GM12878 (cell line): ENCODE measurements around the gene MRPL39. TPM values are rescaled to one million over a fixed set of nuclear protein-coding genes. Genes with fewer than 3 reads are reported as not detected.
A peak's percentile ranks its signal among the peaks of the same experiment; 100 is the strongest.

Experiments
- ATAC-seq: fragments of 200-7000 bp; cut with Tn5 transposase; 3 replicates; pipeline ENCODE4 v1.9.1; 2020; ENCODE audit warnings: mild to moderate bottlenecking, moderate library complexity
- BruUV-seq: library from RNA; stranded (reverse); fragments of 400-500 nt; replicated peaks from 2 replicates; lab custom pipeline; 2021; lab: Mats Ljungman, UMichigan
- CTCF ChIA-PET: fragments of 300-600 bp; sonication (Branson Sonifier 250); formaldehyde crosslinking; extraction: SDS; loops from one replicate; lab custom pipeline; 2021; ENCODE audit warnings: inconsistent platforms; lab: Yijun Ruan, JAX
- POLR2A ChIA-PET: fragments of 350-600 bp; formaldehyde crosslinking; extraction: SDS; loops from one replicate; lab custom pipeline; 2021; ENCODE audit warnings: inconsistent platforms; lab: Charles Lee
- RAD21 ChIA-PET: fragments of 300-600 bp; sonication (Branson Sonifier 250); formaldehyde crosslinking; loops from one replicate; lab custom pipeline; 2023; ENCODE audit warnings: antibody characterized with exemption; ENCODE audit not compliant: unreplicated experiment; lab: Charles Lee
- SMC1A ChIA-PET: fragments of 300-600 bp; sonication (Branson Sonifier 250); formaldehyde crosslinking; loops from one replicate; lab custom pipeline; 2023; ENCODE audit not compliant: unreplicated experiment, uncharacterized antibody; lab: Charles Lee
- DNase-seq: peaks from one replicate; pipeline ENCODE4 v3.0.0-alpha.2; 2011; ENCODE audit warnings: low read depth, low spot score
- FAIRE-seq: peaks from 3 replicates; lab custom pipeline; 2011; peaks lifted over from hg19 to GRCh38; lab: Jason Lieb, UNC
- H2AFZ ChIP-seq: 2 replicates; pipeline ENCODE4 v1.6.0; 2011; ENCODE audit warnings: low read depth, low read length, control low read depth; ENCODE audit not compliant: control insufficient read depth
- H3K27ac ChIP-seq: 2 replicates; pipeline ENCODE4 v1.5.1; 2011; ENCODE audit warnings: control low read depth; ENCODE audit not compliant: control insufficient read depth, insufficient read depth
- H3K27me3 ChIP-seq, 2 experiments: replicated peaks in 1 of 2; 2 replicates each; pipeline versions ENCODE4 v1.6.0 to v1.6.1; 2011; ENCODE audit warnings: low read length in 1 of 2; ENCODE audit not compliant: control insufficient read depth in 2 of 2, insufficient read depth in 2 of 2
- H3K36me3 ChIP-seq, 2 experiments: 2 replicates each; pipeline ENCODE4 v1.5.1; 2011; ENCODE audit warnings: low read length in 1 of 2; ENCODE audit not compliant: control insufficient read depth in 2 of 2, insufficient read depth in 2 of 2
- H3K4me1 ChIP-seq: 2 replicates; pipeline ENCODE4 v1.6.1; 2011; ENCODE audit warnings: mild to moderate bottlenecking, low read length, moderate library complexity, mixed read lengths; ENCODE audit not compliant: control insufficient read depth, insufficient read depth
- H3K4me2 ChIP-seq: 2 replicates; pipeline ENCODE4 v1.6.0; 2011; ENCODE audit warnings: control low read depth; ENCODE audit not compliant: control insufficient read depth, insufficient read depth
- H3K4me3 ChIP-seq: fragments of 200-600 bp; sonication (generic); 2 replicates; pipeline ENCODE4 v1.5.1; 2016
- H3K79me2 ChIP-seq: 2 replicates; pipeline ENCODE4 v1.6.0; 2011; ENCODE audit warnings: low read length; ENCODE audit not compliant: control insufficient read depth, insufficient read depth
- H3K9ac ChIP-seq: 2 replicates; pipeline ENCODE4 v1.8.0; 2011; ENCODE audit warnings: low read length, control low read depth, mixed read lengths; ENCODE audit not compliant: control insufficient read depth, insufficient read depth
- H3K9me3 ChIP-seq: replicated peaks from 3 replicates; pipeline ENCODE4 v1.5.1; 2011; ENCODE audit warnings: mild to moderate bottlenecking, low read length; ENCODE audit not compliant: control insufficient read depth, insufficient read depth
- H4K20me1 ChIP-seq: 2 replicates; pipeline ENCODE4 v1.6.0; 2011; ENCODE audit not compliant: control insufficient read depth, insufficient read depth
- ASH2L ChIP-seq: fragments of 300-600, 200-600 bp; sonication (generic); IDR thresholded peaks from 2 replicates; pipeline ENCODE4 v1.6.1; 2017; ENCODE audit warnings: low read depth, mild to moderate bottlenecking, borderline replicate concordance
- IKZF1 ChIP-seq: fragments of 450-650 bp; conservative IDR thresholded peaks from 2 replicates; pipeline ENCODE4 v1.6.1; 2017; ENCODE audit warnings: antibody characterized with exemption, mild to moderate bottlenecking
- RUNX3 ChIP-seq: IDR thresholded peaks from 2 replicates; pipeline ENCODE4 v1.6.1; 2012; ENCODE audit warnings: low read length, inconsistent platforms
- ZBTB33 ChIP-seq: fragments of 450-650 bp; IDR thresholded peaks from 2 replicates; pipeline ENCODE4 v1.6.1; 2017; ENCODE audit warnings: mild to moderate bottlenecking
- WGBS: methylation state at CpG from one replicate; pipeline ENCODE4 v1.1.6; 2016; ENCODE audit warnings: low lambda C conversion rate; ENCODE audit not compliant: insufficient replicate concordance, insufficient coverage; ENCODE audit errors: missing lambda C conversion rate; 5-methylcytosine and 5-hydroxymethylcytosine counted together
- in situ Hi-C: fragments of 300-500 bp; cut with MboI; formaldehyde crosslinking; loops from 9 replicates; pipeline ENCODE4 v1.14.3; 2018; ENCODE audit warnings: mixed read lengths
- intact Hi-C: fragments of 100-400 bp; cut with micrococcal nuclease; formaldehyde crosslinking; loops from one replicate; pipeline ENCODE4 v1.14.2; 2022; ENCODE audit not compliant: unreplicated experiment
- polyA plus RNA-seq, 11 experiments: library from polyadenylated mRNA; depleted of rRNA in 4 of 11; unstranded in 6 of 11; stranded (reverse) in 5 of 11; fragments of >200 nt; fragmentation: Nextera tagmentation in 4 of 11; fragmentation: Illumina TruSeq in 1 of 11; extraction: Ambion mirVana in 4 of 11; extraction: Trizol in 1 of 11; gene quantifications; 1 replicate in 1 of 11; 2 replicates in 10 of 11; pipeline versions ENCODE4 v1.2.1 to v1.2.3, GENCODE V29; 2011 to 2016; ENCODE audit warnings: inconsistent platforms in 2 of 11, missing spikeins in 2 of 11, low read depth in 1 of 11
- total RNA-seq, 4 experiments: library from RNA; depleted of rRNA in 3 of 4; stranded (reverse); fragments of >200 nt in 3 of 4; fragmentation: Illumina TruSeq in 1 of 4; extraction: Trizol in 1 of 4; gene quantifications; 2 replicates each; pipeline versions ENCODE4 v1.2.1 to v1.2.3, GENCODE V29; 2013 to 2021

MRPL39 gene
- total and polyA plus RNA-seq, 10 of the 15 experiments (the other 5 are each of a cell fraction or from before 2014, with no cell fraction given), result 68.8 to 292 (median 120) TPM

DNA sequence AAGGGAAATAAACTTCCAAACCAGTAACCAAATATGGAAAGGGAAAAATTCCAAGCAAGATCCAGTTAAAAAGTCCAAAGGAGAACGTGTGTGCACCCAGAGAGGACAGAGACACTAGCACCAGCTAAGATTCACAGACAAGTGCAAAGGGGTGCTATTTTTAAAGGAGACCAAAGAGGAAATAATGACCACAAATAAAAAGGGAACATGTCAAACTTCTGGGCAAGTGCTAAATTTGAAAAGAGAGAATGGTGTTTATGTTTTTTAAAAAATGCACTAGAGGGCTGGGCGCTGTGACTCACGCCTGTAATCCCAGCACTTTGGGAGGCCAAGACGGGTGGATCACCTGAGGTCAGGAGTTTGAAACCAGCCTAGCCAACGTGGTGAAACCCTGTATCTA is 40.4 kb upstream of the MRPL39 start:
- H4K20me1 ChIP-seq, result no peaks in the 10 kb centered on the region
- no peak overlapping the region for H2AFZ ChIP-seq
- intact Hi-C loops, result no loop called here
- ATAC-seq, result no peak
- no peaks in the 10 kb centered on the region for H3K79me2 ChIP-seq
- WGBS, result 19% methylated on average over 5 of the region's 5 CpGs
- TF ChIP-seq RUNX3 (peak; percentile 38; the same call in 1 of the 2 replicates), ZBTB33 (no peak), IKZF1 (0 out of 2 replicates have a peak, but pooled peaks have one; percentile 17)
- TF ChIP-seq, all 136 proteins: peak for 2
- POLR2A ChIA-PET, result no interaction called here
- DNase-seq (no peak), FAIRE-seq (no peak)
- H3K27me3 ChIP-seq, result no peaks in the 10 kb centered on the region; a peak in 1 of 4 replicates
- no peak overlapping the region for H3K9ac ChIP-seq
- CTCF ChIA-PET, result interaction anchor here (0.6 kb wide), 1 partner anchor 80 kb away, joined by 3 read pairs; no protein-coding TSS in a partner anchor
- no peak overlapping the region for H3K4me2 ChIP-seq
- no peak overlapping the region for H3K4me3 ChIP-seq
- SMC1A ChIA-PET, result interaction anchor here (0.5 to 1.6 kb wide), 3 partner anchors 10 to 23 kb away, joined by 3 to 4 read pairs (median 3); no protein-coding TSS in a partner anchor
- no peaks in the 10 kb centered on the region for H3K4me1 ChIP-seq
- RAD21 ChIA-PET, result interaction anchor here (1.6 kb wide), 1 partner anchor 39 kb away, joined by 4 read pairs; no protein-coding TSS in a partner anchor
- no TSS peak for BruUV-seq
- H3K9me3 ChIP-seq, result no peaks in the 10 kb centered on the region
- H3K27ac ChIP-seq, result no peak overlapping the region
- no peaks in the 10 kb centered on the region for H3K36me3 ChIP-seq
- in situ Hi-C loops, result no loop called here

DNA sequence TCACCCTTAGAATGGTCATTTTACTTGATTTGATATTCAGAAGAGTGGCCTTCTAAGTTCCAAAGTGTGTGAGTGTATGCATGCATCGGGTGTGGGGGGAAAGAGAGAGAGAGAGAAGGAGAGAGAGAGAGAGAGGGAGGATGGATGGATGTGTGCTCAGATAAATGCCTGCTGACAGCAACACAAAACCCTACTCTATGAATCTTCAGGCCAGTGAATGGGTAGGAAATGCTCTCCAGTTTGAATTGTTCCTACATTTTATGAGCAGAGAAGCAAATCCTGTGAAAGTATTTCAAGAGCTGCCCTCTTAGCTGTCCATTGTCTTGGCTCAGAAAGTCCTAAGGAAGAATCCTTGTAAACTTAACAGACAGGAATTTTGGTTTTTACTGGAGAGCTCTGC is 39.2 kb upstream of the MRPL39 start:
- Histone ChIP-seq H3K4me1 (no peaks in the 10 kb centered on the region), H3K4me2 (no peak overlapping the region), H2AFZ (no peak overlapping the region), H3K4me3 (no peak overlapping the region), H4K20me1 (no peaks in the 10 kb centered on the region), H3K36me3 (no peaks in the 10 kb centered on the region), H3K27me3 (no peaks in the 10 kb centered on the region; a peak in 1 of 4 replicates), H3K9ac (no peak overlapping the region), H3K9me3 (no peaks in the 10 kb centered on the region), H3K27ac (no peak overlapping the region), H3K79me2 (no peaks in the 10 kb centered on the region)
- ATAC-seq (no peak), FAIRE-seq (no peak), DNase-seq (no peak)
- TF ChIP-seq ASH2L, result no peak
- WGBS, result 50% methylated on average over 1 of the region's 1 CpG
- in situ Hi-C loops, result no loop called here
- intact Hi-C loops, result no loop called here
- ChIA-PET CTCF (interaction anchor here (1.0 kb wide), 1 partner anchor 30 kb away, joined by 4 read pairs; no protein-coding TSS in a partner anchor), SMC1A (interaction anchor here (1.1 kb wide), 1 partner anchor 11 kb away, joined by 3 read pairs; no protein-coding TSS in a partner anchor), POLR2A (no interaction called here), RAD21 (interaction anchor here (1.6 kb wide), 1 partner anchor 38 kb away, joined by 4 read pairs; no protein-coding TSS in a partner anchor)
- BruUV-seq, result no TSS peak
